GM12874 (cell line): ENCODE measurements around the gene MED25.

Experiments used
- CTCF ChIP-seq: IDR thresholded peaks from 2 replicates; pipeline ENCODE4 v1.5.1; 2011; ENCODE audit warnings: low read depth, mild to moderate bottlenecking, control low read depth, low read length, moderate library complexity; ENCODE audit not compliant: insufficient read depth

MED25 gene

GRCh38 chr19:49882643-49883042 is 64.6 kb downstream of the MED25 start:
- no peak for TF ChIP-seq CTCF

GRCh38 chr19:49883094-49883493 is 65.0 kb downstream of the MED25 start:
- no peak for TF ChIP-seq CTCF

- no peak for TF ChIP-seq CTCF
Observed at GRCh38 chr19:49884109-49884508, 66.0 kb downstream of the MED25 start.

- no peak for TF ChIP-seq CTCF
Observed at GRCh38 chr19:49884760-49885159, 66.7 kb downstream of the MED25 start.
